ENCODE data around the gene PIKFYVE. TPM values are rescaled to one million over a fixed set of nuclear protein-coding genes. Genes with fewer than 3 reads are reported as not detected.
"Not testable (repeated sequence)": the region's sequence is repeated elsewhere in the genome, so short reads cannot be mapped to it uniquely, and the experiment has no call there.

The PIKFYVE gene
- total and polyA plus RNA-seq, 10 of the 15 experiments (the other 5 are each of a cell fraction or from before 2014, with no cell fraction given), result 5.2 to 41.7 (median 19.6) TPM

GRCh38 chr2:208375491-208376068 lies 109.5 kb downstream of the PIKFYVE start (continued):
- TF ChIP-seq ELK1 (IDR thresholded peaks at IDR 0.05; ENCODE audit: low read depth, low read length), result no peak

DNA sequence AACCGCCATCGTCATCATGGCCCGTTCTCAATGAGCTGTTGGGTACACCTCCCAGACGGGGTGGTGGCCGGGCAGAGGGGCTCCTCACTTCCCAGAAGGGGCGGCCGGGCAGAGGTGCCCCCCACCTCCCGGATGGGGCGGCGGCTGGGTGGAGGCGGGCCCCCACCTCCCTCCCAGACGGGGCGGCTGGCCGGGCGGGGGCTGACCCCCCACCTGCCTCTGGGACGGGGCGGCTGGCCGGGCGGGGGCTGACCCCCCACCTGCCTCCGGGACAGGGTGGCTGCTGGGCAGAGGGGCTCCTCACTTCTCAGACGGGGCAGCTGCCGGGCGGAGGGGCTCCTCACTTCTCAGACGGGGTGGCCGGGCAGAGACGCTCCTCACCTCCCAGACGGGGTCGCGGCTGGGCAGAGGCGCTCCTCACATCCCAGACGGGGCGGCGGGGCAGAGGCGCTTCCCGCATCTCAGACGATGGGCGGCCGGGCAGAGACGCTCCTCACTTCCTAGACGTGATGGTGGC lies 111.3 kb downstream of the PIKFYVE start:
- SMC1A ChIA-PET (ENCODE audit: uncharacterized antibody, unreplicated experiment), result interaction anchor here (1.2 kb wide), 1 partner anchor 13 kb away, joined by 5 read pairs; no protein-coding TSS in a partner anchor
- RAD21 ChIA-PET (ENCODE audit: unreplicated experiment); H3K4me1 ChIP-seq (ENCODE audit: control insufficient read depth, insufficient read depth, low read length); ATAC-seq; H4K20me1 ChIP-seq (ENCODE audit: control insufficient read depth, insufficient read depth); H3K4me3 ChIP-seq; FAIRE-seq; BruUV-seq (replicated peaks); H3K36me3 ChIP-seq (ENCODE audit: control insufficient read depth in 2 of 2, insufficient read depth in 2 of 2, low read length in 1 of 2); H3K9me3 ChIP-seq (replicated peaks; ENCODE audit: control insufficient read depth, insufficient read depth, low read length); H3K9ac ChIP-seq (ENCODE audit: control insufficient read depth, insufficient read depth, low read length); POLR2A ChIA-PET; H3K4me2 ChIP-seq (ENCODE audit: control insufficient read depth, insufficient read depth); intact Hi-C loops (cut with micrococcal nuclease; ENCODE audit: unreplicated experiment); H3K79me2 ChIP-seq (ENCODE audit: control insufficient read depth, insufficient read depth, low read length); H3K27me3 ChIP-seq (replicated peaks in 1 of 2; ENCODE audit: control insufficient read depth in 2 of 2, insufficient read depth in 2 of 2, low read length in 1 of 2); DNase-seq (ENCODE audit: low read depth, low spot score); H3K27ac ChIP-seq (ENCODE audit: control insufficient read depth, insufficient read depth); CTCF ChIA-PET; H2AFZ ChIP-seq (ENCODE audit: control insufficient read depth, low read depth, low read length): not testable (repeated sequence)
- WGBS (ENCODE audit: insufficient coverage, insufficient replicate concordance, low lambda C conversion rate, missing lambda C conversion rate), result 85% methylated on average over 5 of the region's 40 CpGs
- in situ Hi-C loops (cut with MboI), result loop anchor here (25.0 kb wide), 2 partner anchors 1185 to 1810 kb away; no protein-coding TSS in a partner anchor

- Histone ChIP-seq H3K27ac (ENCODE audit: control insufficient read depth, insufficient read depth) (no peak overlapping the region), H3K4me3 (no peak overlapping the region), H3K79me2 (ENCODE audit: control insufficient read depth, insufficient read depth, low read length) (no peaks in the 10 kb centered on the region), H4K20me1 (ENCODE audit: control insufficient read depth, insufficient read depth) (no peaks in the 10 kb centered on the region), H3K27me3 (replicated peaks in 1 of 2; ENCODE audit: control insufficient read depth in 2 of 2, insufficient read depth in 2 of 2, low read length in 1 of 2) (peaks cover 0 to 4% of the 10 kb centered on the region in 2 experiments; a peak in 1 of 4 replicates), H3K4me2 (ENCODE audit: control insufficient read depth, insufficient read depth) (no peak overlapping the region), H2AFZ (ENCODE audit: control insufficient read depth, low read depth, low read length) (no peak overlapping the region), H3K36me3 (ENCODE audit: control insufficient read depth in 2 of 2, insufficient read depth in 2 of 2, low read length in 1 of 2) (no peaks in the 10 kb centered on the region), H3K9ac (ENCODE audit: control insufficient read depth, insufficient read depth, low read length) (no peak overlapping the region), H3K9me3 (replicated peaks; ENCODE audit: control insufficient read depth, insufficient read depth, low read length) (no peaks in the 10 kb centered on the region), H3K4me1 (ENCODE audit: control insufficient read depth, insufficient read depth, low read length) (no peaks in the 10 kb centered on the region)
- intact Hi-C loops (cut with micrococcal nuclease; ENCODE audit: unreplicated experiment) (no loop called here), in situ Hi-C loops (cut with MboI) (loop anchor here (25.0 kb wide), 2 partner anchors 1183 to 1808 kb away; no protein-coding TSS in a partner anchor)
- BruUV-seq (replicated peaks), result no TSS peak
- ChIA-PET SMC1A (ENCODE audit: uncharacterized antibody, unreplicated experiment) (no interaction called here), RAD21 (ENCODE audit: unreplicated experiment) (no interaction called here), POLR2A (no interaction called here), CTCF (no interaction called here)
- ATAC-seq (no peak), DNase-seq (ENCODE audit: low read depth, low spot score) (no peak), FAIRE-seq (no peak)
- 73% methylated on average over 3 of the region's 3 CpGs for WGBS (ENCODE audit: insufficient coverage, insufficient replicate concordance, low lambda C conversion rate, missing lambda C conversion rate)
- TF ChIP-seq FOXK2 (IDR thresholded peaks at IDR 0.05) (no peak), TBL1XR1 (IDR thresholded peaks at IDR 0.05; ENCODE audit: low read depth, low read length) (no peak), IRF5 (IDR thresholded peaks at IDR 0.05; ENCODE audit: borderline replicate concordance) (no peak), REST (IDR thresholded peaks at IDR 0.05; ENCODE audit: low read depth, low read length) (no peak), ESRRA (IDR thresholded peaks at IDR 0.05; ENCODE audit: low read length) (no peak), GATAD2B (conservative IDR thresholded peaks at IDR 0.05; ENCODE audit: low read depth) (no peak), SUZ12 (IDR thresholded peaks at IDR 0.05; ENCODE audit: unreplicated experiment) (no peak), FOXM1 (IDR thresholded peaks at IDR 0.05; ENCODE audit: low read depth, low read length) (no peak)
Observed at GRCh38 chr2:208379192-208379591, 113.1 kb downstream of the PIKFYVE start.

Data from GM12878 (cell line).